ENCODE measurements around the gene HFM1. TPM values are rescaled to one million over a fixed set of nuclear protein-coding genes. Genes with fewer than 3 reads are reported as not detected.

HFM1 gene
- total RNA-seq, 4 donors from 2014 or later: 8.2 to 25.3 (median 10.5) TPM

DNA sequence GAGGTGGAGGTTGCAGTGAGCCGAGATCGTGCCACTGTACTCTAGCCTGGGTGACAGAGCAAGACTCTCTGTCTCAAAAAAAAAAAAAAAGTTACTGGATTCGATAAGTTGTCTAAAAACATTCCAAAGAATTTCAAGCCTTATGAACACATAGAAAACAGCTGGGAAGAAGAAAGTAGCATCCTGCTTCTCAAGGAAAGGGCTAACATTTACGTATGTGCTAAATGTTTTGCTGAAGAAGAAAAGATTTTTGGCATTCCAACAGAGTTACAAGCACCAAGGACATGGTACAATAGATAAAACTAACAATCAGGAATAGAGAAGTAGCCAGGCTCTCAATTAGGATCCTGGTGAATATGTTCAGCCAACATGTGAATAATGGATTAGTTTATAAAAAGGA, 69.8 kb downstream of the HFM1 start:
- Histone ChIP-seq H3K36me3 (no peaks in the 10 kb centered on the region), H3K4me1 (no peaks in the 10 kb centered on the region), H3K4me3 (no peak overlapping the region), H3K27ac (no peak overlapping the region), H3K27me3 (no peaks in the 10 kb centered on the region), H3K9me3 (no peaks in the 10 kb centered on the region)
- DNase-seq: no peak
- intact Hi-C loops (cut with DNase I; ENCODE audit: low total_unique reads): no loop called here
- TF ChIP-seq POLR2A (IDR thresholded peaks at IDR 0.05): no peak
- TF ChIP-seq, protein P1, sequence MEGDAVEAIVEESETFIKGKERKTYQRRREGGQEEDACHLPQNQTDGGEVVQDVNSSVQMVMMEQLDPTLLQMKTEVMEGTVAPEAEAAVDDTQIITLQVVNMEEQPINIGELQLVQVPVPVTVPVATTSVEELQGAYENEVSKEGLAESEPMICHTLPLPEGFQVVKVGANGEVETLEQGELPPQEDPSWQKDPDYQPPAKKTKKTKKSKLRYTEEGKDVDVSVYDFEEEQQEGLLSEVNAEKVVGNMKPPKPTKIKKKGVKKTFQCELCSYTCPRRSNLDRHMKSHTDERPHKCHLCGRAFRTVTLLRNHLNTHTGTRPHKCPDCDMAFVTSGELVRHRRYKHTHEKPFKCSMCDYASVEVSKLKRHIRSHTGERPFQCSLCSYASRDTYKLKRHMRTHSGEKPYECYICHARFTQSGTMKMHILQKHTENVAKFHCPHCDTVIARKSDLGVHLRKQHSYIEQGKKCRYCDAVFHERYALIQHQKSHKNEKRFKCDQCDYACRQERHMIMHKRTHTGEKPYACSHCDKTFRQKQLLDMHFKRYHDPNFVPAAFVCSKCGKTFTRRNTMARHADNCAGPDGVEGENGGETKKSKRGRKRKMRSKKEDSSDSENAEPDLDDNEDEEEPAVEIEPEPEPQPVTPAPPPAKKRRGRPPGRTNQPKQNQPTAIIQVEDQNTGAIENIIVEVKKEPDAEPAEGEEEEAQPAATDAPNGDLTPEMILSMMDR (IDR thresholded peaks at IDR 0.05): no peak

DNA sequence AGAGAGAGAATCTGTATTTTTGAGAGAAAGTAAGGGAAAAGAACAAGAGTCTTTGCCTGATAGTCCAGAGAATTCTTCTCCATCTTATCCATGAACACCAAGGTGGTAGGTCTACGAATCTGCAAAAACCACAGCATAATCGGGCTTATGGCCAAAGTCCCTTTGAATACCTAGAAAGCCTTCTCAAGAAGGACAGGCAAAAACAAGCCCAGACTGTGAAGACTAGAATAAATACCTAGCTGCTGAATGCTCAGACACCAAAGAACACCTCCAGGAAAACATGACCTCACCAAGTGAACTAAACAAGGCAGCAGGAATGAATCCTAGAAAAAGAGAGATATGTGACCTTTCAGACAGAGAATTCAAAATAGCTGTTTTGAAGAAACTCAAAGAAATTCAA, 79.2 kb downstream of the HFM1 start:
- no peaks in the 10 kb centered on the region for H3K4me1 ChIP-seq
- TF ChIP-seq POLR2A (IDR thresholded peaks at IDR 0.05): no peak
- TF ChIP-seq, protein P1 (IDR thresholded peaks at IDR 0.05): no peak
- no peak for DNase-seq
- intact Hi-C loops (cut with DNase I; ENCODE audit: low total_unique reads): no loop called here
- no peaks in the 10 kb centered on the region for H3K27me3 ChIP-seq
- H3K4me3 ChIP-seq: no peak overlapping the region
- no peaks in the 10 kb centered on the region for H3K9me3 ChIP-seq
- no peaks in the 10 kb centered on the region for H3K36me3 ChIP-seq
- H3K27ac ChIP-seq: no peak overlapping the region

DNA sequence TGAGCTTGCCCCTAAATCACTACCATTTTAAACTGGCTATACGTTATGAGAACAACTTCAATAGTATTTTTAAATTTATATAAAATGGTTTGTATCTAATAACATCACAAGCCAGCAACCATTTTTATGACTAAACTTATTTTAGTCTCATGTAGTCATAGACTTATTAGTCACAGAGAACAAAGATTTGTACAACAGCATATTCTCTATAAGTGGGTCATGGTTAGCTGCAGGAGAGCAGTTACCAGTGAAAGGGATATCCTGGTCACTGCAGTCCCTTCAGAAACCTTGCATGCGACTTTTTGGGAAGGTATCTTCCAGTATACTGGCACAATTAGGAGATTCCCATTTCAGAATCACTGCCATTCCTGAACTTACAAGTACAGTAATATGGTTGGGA, 90.0 kb downstream of the HFM1 start:
- Histone ChIP-seq H3K36me3 (no peaks in the 10 kb centered on the region), H3K4me3 (no peak overlapping the region), H3K27me3 (no peaks in the 10 kb centered on the region), H3K27ac (no peak overlapping the region), H3K9me3 (no peaks in the 10 kb centered on the region), H3K4me1 (no peaks in the 10 kb centered on the region)
- TF ChIP-seq POLR2A (IDR thresholded peaks at IDR 0.05): no peak
- TF ChIP-seq, protein P1 (IDR thresholded peaks at IDR 0.05): no peak
- no peak for DNase-seq
- intact Hi-C loops (cut with DNase I; ENCODE audit: low total_unique reads): no loop called here

GRCh38 chr1:91311672-91312071, 93.0 kb downstream of the HFM1 start:
- intact Hi-C loops (cut with DNase I; ENCODE audit: low total_unique reads): no loop called here
- Histone ChIP-seq H3K4me1 (no peaks in the 10 kb centered on the region), H3K9me3 (peaks cover 0 to 12% of the 10 kb centered on the region in 2 donors), H3K27ac (no peak overlapping the region), H3K36me3 (no peaks in the 10 kb centered on the region), H3K4me3 (no peak overlapping the region), H3K27me3 (no peaks in the 10 kb centered on the region)
- TF ChIP-seq, protein P1 (IDR thresholded peaks at IDR 0.05): no peak
- TF ChIP-seq POLR2A (IDR thresholded peaks at IDR 0.05): no peak
- DNase-seq: no peak

DNA sequence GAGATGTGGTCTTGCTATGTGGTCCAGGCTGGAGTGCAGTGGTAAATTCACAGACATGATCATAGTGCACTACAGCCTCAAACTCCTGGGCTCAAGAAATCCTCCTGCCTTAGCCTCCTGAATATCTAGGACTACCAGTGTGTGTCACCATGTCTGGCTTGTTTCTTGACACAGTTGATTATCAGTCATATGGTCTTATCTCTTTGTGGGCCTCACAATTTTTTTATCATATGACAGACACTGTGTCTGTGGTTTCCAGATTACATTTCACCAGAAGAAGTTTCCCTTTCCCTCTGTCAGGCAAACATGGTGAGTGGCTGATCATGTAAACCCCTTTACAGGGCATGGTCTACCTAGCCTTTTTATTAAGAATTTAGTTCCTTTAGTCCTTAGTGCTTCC, 96.1 kb downstream of the HFM1 start:
- no peak overlapping the region for H3K27ac ChIP-seq
- intact Hi-C loops (cut with DNase I; ENCODE audit: low total_unique reads): no loop called here
- peaks cover 0 to 12% of the 10 kb centered on the region in 2 donors for H3K9me3 ChIP-seq
- H3K36me3 ChIP-seq: no peaks in the 10 kb centered on the region
- H3K4me3 ChIP-seq: no peak overlapping the region
- H3K27me3 ChIP-seq: no peaks in the 10 kb centered on the region
- TF ChIP-seq, protein P1 (IDR thresholded peaks at IDR 0.05): no peak
- DNase-seq: no peak
- H3K4me1 ChIP-seq: no peaks in the 10 kb centered on the region
